ENCODE measurements around the gene MPV17L2. TPM values are rescaled to one million over a fixed set of nuclear protein-coding genes. Genes with fewer than 3 reads are reported as not detected.

Gene MPV17L2
- total and polyA plus RNA-seq, 10 of the 15 experiments (the other 5 are each of a cell fraction or from before 2014, with no cell fraction given): 5.1 to 57.2 (median 22.9) TPM

DNA sequence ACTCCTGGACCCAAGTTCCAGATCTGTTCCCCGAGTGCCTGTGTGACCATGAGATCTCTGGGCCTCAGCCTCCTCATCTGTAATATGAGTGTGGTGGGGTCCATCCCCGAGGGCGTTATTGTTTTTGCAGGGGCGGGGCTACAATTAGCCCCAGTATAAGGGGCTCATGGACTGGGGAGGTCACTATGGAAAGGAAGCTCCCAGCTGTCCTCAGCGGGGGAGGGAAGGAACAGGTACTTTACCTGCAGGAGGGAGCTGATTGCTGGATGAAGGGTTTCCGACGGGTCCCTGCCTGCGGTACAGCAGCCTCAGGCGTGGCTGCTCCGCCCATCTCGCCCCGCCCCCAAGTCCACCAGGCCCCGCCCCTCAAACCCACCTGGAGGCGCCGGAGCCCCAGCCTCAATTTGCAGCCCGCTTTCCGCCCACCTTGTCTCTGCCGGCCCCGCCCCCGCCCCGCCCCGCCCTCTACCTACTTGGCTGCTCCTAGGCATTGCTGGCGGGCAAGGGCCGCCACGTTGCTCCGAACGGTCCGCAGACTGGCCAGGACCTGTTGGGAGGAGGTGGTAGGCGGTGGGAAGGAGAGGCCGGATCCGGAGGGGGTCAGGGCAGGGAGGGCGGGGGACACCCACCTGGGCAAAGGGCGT is 27.7 kb downstream of the MPV17L2 start:
- Histone ChIP-seq H3K9ac (ENCODE audit: control insufficient read depth, insufficient read depth, low read length) (no peak overlapping the region), H2AFZ (ENCODE audit: control insufficient read depth, low read depth, low read length) (no peak overlapping the region), H3K79me2 (ENCODE audit: control insufficient read depth, insufficient read depth, low read length) (no peaks in the 10 kb centered on the region), H3K9me3 (replicated peaks; ENCODE audit: control insufficient read depth, insufficient read depth, low read length) (no peaks in the 10 kb centered on the region; the same call in 2 of the 3 replicates), H3K4me1 (ENCODE audit: control insufficient read depth, insufficient read depth, low read length) (peaks cover 8% of the 10 kb centered on the region), H4K20me1 (ENCODE audit: control insufficient read depth, insufficient read depth) (no peaks in the 10 kb centered on the region), H3K36me3 (ENCODE audit: control insufficient read depth in 2 of 2, insufficient read depth in 2 of 2, low read length in 1 of 2) (no peaks in the 10 kb centered on the region), H3K27me3 (replicated peaks in 1 of 2; ENCODE audit: control insufficient read depth in 2 of 2, insufficient read depth in 2 of 2, low read length in 1 of 2) (peaks cover 0 to 4% of the 10 kb centered on the region in 2 experiments; a peak in 2 of 4 replicates), H3K4me2 (ENCODE audit: control insufficient read depth, insufficient read depth) (no peak overlapping the region), H3K4me3 (no peak overlapping the region), H3K27ac (ENCODE audit: control insufficient read depth, insufficient read depth) (no peak overlapping the region)
- TF ChIP-seq EZH2 (IDR thresholded peaks at IDR 0.05; ENCODE audit: borderline replicate concordance, control insufficient read depth, low read depth, low read length): no peak
- WGBS (ENCODE audit: insufficient coverage, insufficient replicate concordance, low lambda C conversion rate, missing lambda C conversion rate): 26% methylated on average over 10 of the region's 33 CpGs
- RAD21 ChIA-PET (ENCODE audit: unreplicated experiment): no interaction called here
- CTCF ChIA-PET: interaction anchor here (1.0 to 1.2 kb wide), 2 partner anchors 11 to 12 kb away, joined by 3 to 7 read pairs; no protein-coding TSS in a partner anchor
- no peak for FAIRE-seq
- in situ Hi-C loops (cut with MboI): no loop called here
- no TSS peak for BruUV-seq (replicated peaks)
- DNase-seq (ENCODE audit: low read depth, low spot score): no peak
- ATAC-seq: no peak
- intact Hi-C loops (cut with micrococcal nuclease; ENCODE audit: unreplicated experiment): no loop called here
- SMC1A ChIA-PET (ENCODE audit: uncharacterized antibody, unreplicated experiment): interaction anchor here (2.2 kb wide), 1 partner anchor 35 kb away, joined by 7 read pairs; a partner anchor contains a TSS
- POLR2A ChIA-PET: interaction anchor here (0.6 to 1.7 kb wide), 3 partner anchors 17 to 60 kb away, joined by 3 to 4 read pairs (median 3); partner anchors contain the start of gene RAB3A

DNA sequence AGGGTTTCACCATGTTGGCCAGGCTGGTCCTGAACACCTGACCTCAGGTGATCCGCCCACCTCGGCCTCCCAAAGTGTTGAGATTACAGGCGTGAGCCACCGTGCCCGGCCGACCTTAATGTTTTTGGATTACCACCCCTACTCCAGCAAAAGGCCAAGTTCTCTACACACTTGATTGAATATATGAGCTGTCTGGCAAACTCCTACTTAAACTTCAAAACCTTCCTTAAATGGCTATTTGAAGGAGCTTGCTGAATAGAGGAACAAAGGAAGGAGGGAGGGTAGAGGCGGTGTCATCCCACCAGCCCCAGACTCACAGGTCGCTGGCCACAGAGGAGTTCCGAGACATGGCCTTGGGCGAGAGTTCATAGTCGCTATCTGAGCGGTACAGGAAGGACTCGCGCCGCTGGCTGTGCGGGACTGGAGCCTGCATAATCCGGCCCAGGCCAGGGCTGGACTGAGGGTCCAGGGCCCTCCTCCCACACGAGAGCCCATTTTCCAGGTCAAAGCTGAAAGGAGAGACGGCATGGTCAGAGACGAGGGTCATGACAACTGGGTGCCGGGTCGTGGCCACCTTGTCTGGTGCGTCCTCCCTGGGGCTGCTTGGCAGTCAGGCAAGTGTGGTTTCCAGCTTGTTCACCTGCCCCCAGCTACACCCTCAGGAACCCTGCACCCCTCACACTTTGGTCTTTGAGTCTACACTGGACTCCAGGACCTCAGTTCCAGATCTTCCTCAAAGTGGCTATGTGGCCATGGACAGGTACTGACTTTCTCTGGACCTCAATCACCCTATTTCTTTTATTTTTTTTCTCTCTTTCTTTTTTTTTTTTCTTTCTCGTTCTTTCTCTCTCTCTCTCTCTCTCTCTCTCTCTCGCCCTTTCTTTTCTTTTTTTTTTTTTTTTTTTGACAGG is 29.1 kb downstream of the MPV17L2 start:
- DNase-seq (ENCODE audit: low read depth, low spot score) (no peak), ATAC-seq (no peak), FAIRE-seq (no peak)
- ChIA-PET RAD21 (ENCODE audit: unreplicated experiment) (no interaction called here), SMC1A (ENCODE audit: uncharacterized antibody, unreplicated experiment) (interaction anchor here (0.6 to 2.2 kb wide), 5 partner anchors 10 to 114 kb away, joined by 3 to 7 read pairs (median 3); a partner anchor contains a TSS), POLR2A (interaction anchor here (0.6 to 2.4 kb wide), 4 partner anchors 16 to 123 kb away, joined by 3 to 9 read pairs (median 6); partner anchors contain the start of gene RAB3A), CTCF (interaction anchor here (0.6 to 1.6 kb wide), 5 partner anchors 12 to 105 kb away, joined by 3 to 7 read pairs (median 3); a partner anchor contains a TSS)
- WGBS (ENCODE audit: insufficient coverage, insufficient replicate concordance, low lambda C conversion rate, missing lambda C conversion rate): 30% methylated on average over 24 of the region's 25 CpGs
- BruUV-seq (replicated peaks): no TSS peak
- Histone ChIP-seq H3K9ac (ENCODE audit: control insufficient read depth, insufficient read depth, low read length) (no peak overlapping the region), H3K9me3 (replicated peaks; ENCODE audit: control insufficient read depth, insufficient read depth, low read length) (no peaks in the 10 kb centered on the region; the same call in 2 of the 3 replicates), H4K20me1 (ENCODE audit: control insufficient read depth, insufficient read depth) (no peaks in the 10 kb centered on the region), H3K4me1 (ENCODE audit: control insufficient read depth, insufficient read depth, low read length) (peaks cover 9% of the 10 kb centered on the region), H3K79me2 (ENCODE audit: control insufficient read depth, insufficient read depth, low read length) (no peaks in the 10 kb centered on the region), H3K36me3 (ENCODE audit: control insufficient read depth in 2 of 2, insufficient read depth in 2 of 2, low read length in 1 of 2) (no peaks in the 10 kb centered on the region), H3K4me3 (no peak overlapping the region), H3K4me2 (ENCODE audit: control insufficient read depth, insufficient read depth) (no peak overlapping the region), H3K27ac (ENCODE audit: control insufficient read depth, insufficient read depth) (no peak overlapping the region), H2AFZ (ENCODE audit: control insufficient read depth, low read depth, low read length) (no peak overlapping the region), H3K27me3 (replicated peaks in 1 of 2; ENCODE audit: control insufficient read depth in 2 of 2, insufficient read depth in 2 of 2, low read length in 1 of 2) (peaks cover 0 to 7% of the 10 kb centered on the region in 2 experiments; a peak in 2 of 4 replicates)
- in situ Hi-C loops (cut with MboI): no loop called here
- intact Hi-C loops (cut with micrococcal nuclease; ENCODE audit: unreplicated experiment): no loop called here
- TF ChIP-seq PML (IDR thresholded peaks at IDR 0.05; ENCODE audit: low read length) (no peak), NR2C2 (IDR thresholded peaks at IDR 0.05; ENCODE audit: borderline replicate concordance, control insufficient read depth, insufficient read length, low read depth) (no peak), RELA (IDR thresholded peaks at IDR 0.05; ENCODE audit: borderline replicate concordance, partially characterized antibody) (no peak), FOXK2 (IDR thresholded peaks at IDR 0.05) (no peak), EP300 (IDR thresholded peaks at IDR 0.05; ENCODE audit: borderline replicate concordance in 1 of 2, control insufficient read depth in 1 of 2, low read depth in 2 of 2, low read length in 2 of 2) (no peak), JUNB (IDR thresholded peaks at IDR 0.05) (no peak), HDAC6 (IDR thresholded peaks at IDR 0.05; ENCODE audit: unreplicated experiment) (no peak), NFYA (IDR thresholded peaks at IDR 0.05; ENCODE audit: borderline replicate concordance, low read depth, low read length) (no peak), JUND (IDR thresholded peaks at IDR 0.05; ENCODE audit: low read depth, low read length) (no peak), EED (IDR thresholded peaks at IDR 0.05; ENCODE audit: low read depth) (no peak), TAF1 (IDR thresholded peaks at IDR 0.05; ENCODE audit: borderline replicate concordance, low read depth, low read length) (no peak), NRF1 (conservative IDR thresholded peaks at IDR 0.05; ENCODE audit: low read depth, low read length) (no peak)

All from GM12878 (cell line).